Gastroesophageal sphincter (tissue), 4 donors: ENCODE data around the gene E2F1. TPM values are rescaled to one million over a fixed set of nuclear protein-coding genes. Genes with fewer than 3 reads are reported as not detected.
A peak's percentile ranks its signal among the peaks of the same experiment; 100 is the strongest.

Experiments used
- ATAC-seq: fragments of 150-250 bp; one replicate; pipeline ENCODE4 v1.9.1; 2016; ENCODE audit warnings: mild to moderate bottlenecking, moderate library complexity
- H3K27ac ChIP-seq, 4 donors: fragments of 200-600 bp; sonication (generic) in 3 of 4; 1 replicate in 3 of 4; 2 replicates in 1 of 4; pipeline ENCODE4 v1.5.1; 2016 to 2019
- H3K27me3 ChIP-seq: fragments of 200-600 bp; sonication (generic); one replicate; pipeline ENCODE4 v1.5.1; 2019
- H3K36me3 ChIP-seq, 2 donors: fragments of 200-600 bp; sonication (generic); one replicate each; pipeline ENCODE4 v1.5.1; 2019; ENCODE audit warnings: control low read depth in 1 of 2
- H3K4me1 ChIP-seq, 3 donors: fragments of 200-600 bp; sonication (generic); 1 replicate in 2 of 3; 2 replicates in 1 of 3; pipeline ENCODE4 v1.5.1; 2016 to 2019; ENCODE audit warnings: control low read depth in 2 of 3
- H3K4me3 ChIP-seq, 2 donors: fragments of 200-600 bp; sonication (generic); one replicate each; pipeline ENCODE4 v1.5.1; 2019; ENCODE audit warnings: mild to moderate bottlenecking in 1 of 2, moderate library complexity in 1 of 2
- H3K9me3 ChIP-seq, 3 donors: fragments of 200-600 bp; sonication (generic); one replicate each; pipeline ENCODE4 v1.5.1; 2017 to 2019; ENCODE audit warnings: control low read depth in 2 of 3
- EP300 ChIP-seq: sonication (generic); formaldehyde crosslinking; IDR thresholded peaks from one replicate; pipeline ENCODE4 v1.6.1; 2017; ENCODE audit warnings: antibody characterized with exemption, mild to moderate bottlenecking
- POLR2A ChIP-seq, 2 donors: fragments of 450-650 bp; IDR thresholded peaks; one replicate each; pipeline ENCODE4 v1.6.1; 2017; ENCODE audit warnings: antibody characterized with exemption in 2 of 2, mild to moderate bottlenecking in 2 of 2, moderate library complexity in 1 of 2
- POLR2AphosphoS5 ChIP-seq: sonication (generic); formaldehyde crosslinking; IDR thresholded peaks from one replicate; pipeline ENCODE4 v1.6.1; 2017; ENCODE audit warnings: antibody characterized with exemption
- WGBS, 2 donors: methylation state at CpG; one replicate each; pipeline ENCODE4 v1.1.5; 2018; ENCODE audit warnings: low coverage in 1 of 2; 5-methylcytosine and 5-hydroxymethylcytosine counted together
- total RNA-seq, 4 donors: library from RNA; depleted of rRNA; stranded (reverse); fragments of >200 nt; gene quantifications; one replicate each; pipeline ENCODE4 v1.1.0, GENCODE V29; 2016
- TF ChIP-seq, protein P1 (sequence below), 4 experiments: fragments of 200-600 bp in 2 of 4; fragments of 450-650 bp in 2 of 4; sonication (generic) in 1 of 4; IDR thresholded peaks; one replicate each; pipeline ENCODE4 v1.5.1; 2017 to 2019; ENCODE audit warnings: antibody characterized with exemption in 4 of 4, mild to moderate bottlenecking in 2 of 4, moderate library complexity in 2 of 4

E2F1 gene
- total RNA-seq, 4 donors from 2014 or later, result 0.57 to 4.4 (median 1.5) TPM

DNA sequence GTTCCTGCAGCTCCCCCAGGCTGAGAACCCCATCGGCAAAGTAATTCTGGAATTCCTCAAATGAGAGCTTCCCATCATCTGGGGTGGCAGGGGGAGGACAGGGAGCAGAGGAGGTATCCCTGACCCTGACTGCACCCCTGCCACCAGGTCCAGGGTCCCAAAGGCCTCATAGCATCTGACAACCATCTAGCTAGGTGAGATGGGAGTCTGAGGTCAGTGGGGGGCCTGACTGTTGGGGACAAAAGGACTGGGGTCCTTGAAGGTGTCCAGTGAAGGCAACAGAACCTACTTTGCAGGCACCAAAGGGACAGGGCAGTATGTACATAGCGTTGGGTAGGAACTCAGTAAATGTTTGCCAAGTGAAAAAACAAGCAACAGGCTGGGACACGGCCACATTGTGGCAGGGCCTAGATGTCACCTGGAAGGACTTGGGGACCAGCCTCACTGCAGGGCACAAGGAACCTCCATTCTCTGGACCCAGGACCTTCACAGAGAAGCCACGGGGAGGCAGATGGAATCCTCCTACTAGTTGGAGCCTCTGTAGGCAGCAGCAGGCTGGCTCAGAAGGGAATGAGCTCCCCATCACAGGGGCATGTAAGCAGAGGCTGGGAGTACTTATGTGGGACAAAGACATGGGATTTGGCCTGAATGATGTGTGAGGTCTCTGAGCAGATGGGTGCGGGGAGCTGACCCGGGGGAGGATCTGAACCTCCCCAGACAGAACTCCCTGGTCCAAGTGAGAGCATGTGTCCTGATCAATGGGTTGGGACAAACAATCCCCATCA is 15.3 kb downstream of the E2F1 start:
- Histone ChIP-seq H3K27me3 (no peaks in the 10 kb centered on the region), H3K4me3 (no peak overlapping the region), H3K27ac (peak overlapping the region in 2 of 4 donors; percentile 95 to 97), H3K9me3 (no peaks in the 10 kb centered on the region), H3K36me3 (peaks cover 0 to 36% of the 10 kb centered on the region in 2 donors), H3K4me1 (peaks cover 0 to 95% (median 36%) of the 10 kb centered on the region in 3 donors)
- 86 to 88% methylated on average over 5 of the region's 6 CpGs for WGBS, 2 donors
- ATAC-seq, result no peak
- TF ChIP-seq POLR2AphosphoS5 (no peak), EP300 (no peak), POLR2A (IDR thresholded peaks at IDR 0.05) (no peak)
- TF ChIP-seq, protein P1, sequence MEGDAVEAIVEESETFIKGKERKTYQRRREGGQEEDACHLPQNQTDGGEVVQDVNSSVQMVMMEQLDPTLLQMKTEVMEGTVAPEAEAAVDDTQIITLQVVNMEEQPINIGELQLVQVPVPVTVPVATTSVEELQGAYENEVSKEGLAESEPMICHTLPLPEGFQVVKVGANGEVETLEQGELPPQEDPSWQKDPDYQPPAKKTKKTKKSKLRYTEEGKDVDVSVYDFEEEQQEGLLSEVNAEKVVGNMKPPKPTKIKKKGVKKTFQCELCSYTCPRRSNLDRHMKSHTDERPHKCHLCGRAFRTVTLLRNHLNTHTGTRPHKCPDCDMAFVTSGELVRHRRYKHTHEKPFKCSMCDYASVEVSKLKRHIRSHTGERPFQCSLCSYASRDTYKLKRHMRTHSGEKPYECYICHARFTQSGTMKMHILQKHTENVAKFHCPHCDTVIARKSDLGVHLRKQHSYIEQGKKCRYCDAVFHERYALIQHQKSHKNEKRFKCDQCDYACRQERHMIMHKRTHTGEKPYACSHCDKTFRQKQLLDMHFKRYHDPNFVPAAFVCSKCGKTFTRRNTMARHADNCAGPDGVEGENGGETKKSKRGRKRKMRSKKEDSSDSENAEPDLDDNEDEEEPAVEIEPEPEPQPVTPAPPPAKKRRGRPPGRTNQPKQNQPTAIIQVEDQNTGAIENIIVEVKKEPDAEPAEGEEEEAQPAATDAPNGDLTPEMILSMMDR (IDR thresholded peaks at IDR 0.05), result no peak

DNA sequence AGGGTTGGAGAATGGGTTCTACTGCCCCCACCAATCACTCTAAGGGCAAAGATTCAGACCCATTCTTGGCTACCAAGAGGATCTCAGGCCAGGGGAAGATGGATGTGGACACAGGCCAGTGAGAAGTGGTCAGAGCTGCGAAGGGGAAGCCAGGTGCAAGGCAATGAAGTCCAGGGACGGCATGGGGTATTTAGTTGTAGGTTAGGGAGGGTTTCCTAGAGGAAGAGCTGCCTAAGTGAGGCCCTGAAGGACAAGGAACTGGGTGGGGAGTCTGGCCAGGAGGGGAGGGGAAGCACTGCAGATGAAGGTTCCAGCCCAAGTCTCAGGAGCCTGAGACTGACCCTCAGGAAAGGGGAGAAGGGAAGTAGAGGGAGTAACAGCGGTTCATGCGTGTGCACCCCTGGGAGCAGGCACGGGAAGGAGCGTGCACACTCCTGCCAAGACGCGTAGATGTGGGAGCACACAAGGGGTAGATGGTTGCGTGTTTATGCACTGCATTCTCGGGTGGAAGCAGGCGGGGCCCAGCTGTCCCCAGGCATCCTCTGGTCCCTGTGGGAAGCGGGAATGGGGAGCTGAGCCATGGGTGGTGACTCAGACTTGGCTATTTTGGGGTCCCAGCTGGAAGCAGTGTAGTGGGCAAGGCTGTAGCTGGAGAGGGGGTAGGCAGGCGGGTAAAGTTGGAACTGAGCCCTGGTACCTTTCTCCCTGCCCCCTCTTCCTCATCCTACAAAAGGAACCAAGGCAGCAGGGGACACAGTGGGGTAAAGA is 16.1 kb downstream of the E2F1 start:
- Histone ChIP-seq H3K4me1 (peaks cover 0 to 93% (median 32%) of the 10 kb centered on the region in 3 donors), H3K27me3 (no peaks in the 10 kb centered on the region)
- 64 to 86% methylated on average over 4 to 11 of the region's 13 CpGs for WGBS, 2 donors

DNA sequence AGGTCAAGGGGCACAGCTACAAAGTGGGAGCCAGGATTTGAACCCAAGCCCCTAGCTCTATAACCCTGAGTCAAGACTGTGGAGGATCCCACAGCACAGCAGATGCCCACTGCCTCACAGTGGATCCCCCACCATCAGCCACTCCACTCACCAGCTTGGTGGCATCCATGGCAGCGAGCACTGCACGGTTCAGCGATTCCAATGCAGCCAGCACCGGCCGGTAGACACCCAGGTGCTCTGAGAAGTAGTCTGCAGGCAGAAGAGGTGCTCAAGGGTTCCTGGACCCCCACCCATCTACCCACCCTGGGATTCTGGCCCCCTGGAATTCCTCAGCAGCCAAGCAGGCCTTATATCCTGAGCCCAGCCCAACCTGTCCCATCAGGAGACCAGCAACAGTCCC is 17.0 kb downstream of the E2F1 start:
- no CpG with 5 or more reads among the region's 5 CpGs for WGBS, 2 donors
- ATAC-seq, result no peak
- H3K36me3 ChIP-seq, result peaks cover 0 to 36% of the 10 kb centered on the region in 2 donors
- peak overlapping the region in 3 of 4 donors; percentile 26 to 89 (median 56) for H3K27ac ChIP-seq
- H3K4me1 ChIP-seq, result peaks cover 0 to 92% (median 28%) of the 10 kb centered on the region in 3 donors
- H3K27me3 ChIP-seq, result no peaks in the 10 kb centered on the region
- no peaks in the 10 kb centered on the region for H3K9me3 ChIP-seq
- TF ChIP-seq, protein P1 (IDR thresholded peaks at IDR 0.05), result no peak
- TF ChIP-seq EP300, result no peak
- TF ChIP-seq POLR2A (IDR thresholded peaks at IDR 0.05), result no peak
- TF ChIP-seq POLR2AphosphoS5, result no peak
- H3K4me3 ChIP-seq, result no peak overlapping the region

More for the DNA sequence above, 16.1 kb downstream of the E2F1 start:
- Histone ChIP-seq H3K27ac (peak overlapping the region in 3 of 4 donors; percentile 26 to 97 (median 56)), H3K9me3 (no peaks in the 10 kb centered on the region), H3K4me3 (no peak overlapping the region), H3K36me3 (peaks cover 0 to 36% of the 10 kb centered on the region in 2 donors)
- no peak for ATAC-seq
- TF ChIP-seq, protein P1 (IDR thresholded peaks at IDR 0.05), result no peak
- TF ChIP-seq POLR2AphosphoS5, result no peak
- no peak for TF ChIP-seq EP300

DNA sequence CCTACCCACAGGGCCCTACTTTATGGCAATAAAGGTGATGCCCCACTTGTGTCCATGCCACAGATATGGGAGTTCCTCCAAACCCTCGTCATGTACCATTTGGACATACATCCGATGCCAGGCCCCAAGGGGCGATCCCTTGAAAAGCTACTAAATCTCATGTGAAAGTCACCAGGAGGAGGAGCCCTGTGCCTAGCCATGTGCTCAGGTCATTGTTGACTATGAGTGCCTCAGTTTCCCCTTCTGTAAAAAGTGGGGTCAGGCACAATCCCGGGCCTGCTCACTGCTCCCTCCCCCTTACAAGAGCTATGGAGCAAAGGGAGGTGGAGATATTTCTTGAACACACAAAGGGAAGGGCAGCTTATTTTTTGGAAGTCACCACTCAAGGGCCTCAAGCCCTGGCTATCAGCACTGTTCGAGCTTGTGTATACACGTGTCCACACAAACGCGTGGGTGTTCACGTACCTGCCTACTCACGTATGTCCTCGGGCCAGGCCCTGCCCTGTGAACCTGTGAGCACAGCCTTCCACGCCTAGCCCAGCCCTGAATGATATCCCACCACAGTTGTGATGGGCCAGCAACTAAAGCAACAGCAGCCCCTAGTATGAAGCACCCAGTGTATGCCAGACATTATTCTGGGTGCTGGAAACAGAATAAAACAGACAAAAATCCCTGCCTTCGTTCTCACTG is 17.6 kb downstream of the E2F1 start:
- H3K27me3 ChIP-seq, result no peaks in the 10 kb centered on the region
- peak overlapping the region in 1 of 2 donors; percentile 69 for H3K4me3 ChIP-seq

More for the DNA sequence above, 17.6 kb downstream of the E2F1 start:
- TF ChIP-seq POLR2AphosphoS5 (no peak), EP300 (no peak), POLR2A (IDR thresholded peaks at IDR 0.05) (no peak)
- TF ChIP-seq, protein P1 (IDR thresholded peaks at IDR 0.05), result no peak
- Histone ChIP-seq H3K27ac (peak overlapping the region in 3 of 4 donors; percentile 89 to 96 (median 95)), H3K9me3 (no peaks in the 10 kb centered on the region), H3K36me3 (peaks cover 0 to 36% of the 10 kb centered on the region in 2 donors), H3K4me1 (peaks cover 0 to 94% (median 32%) of the 10 kb centered on the region in 3 donors)
- ATAC-seq, result no peak
- WGBS, 2 donors, result 88 to 100% methylated on average over 1 to 3 of the region's 13 CpGs
